Stomach (tissue), 9 donors: Measurements from ENCODE around the gene PRKD3. TPM values are rescaled to one million over a fixed set of nuclear protein-coding genes. Genes with fewer than 3 reads are reported as not detected.

Experiments
- DNase-seq, 2 donors: peaks; one replicate each; pipeline versions ENCODE4 v3.0.0 to v3.0.0-alpha.2; 2013 to 2019
- H3K27ac ChIP-seq, 5 donors: fragments of 200-600 bp in 4 of 5; sonication (generic) in 4 of 5; one replicate each; pipeline ENCODE4 v1.5.1; 2013 to 2019; ENCODE audit warnings: mild to moderate bottlenecking in 1 of 5, moderate library complexity in 1 of 5
- H3K27me3 ChIP-seq, 3 donors: fragments of 200-600 bp; sonication (generic); one replicate each; pipeline ENCODE4 v1.5.1; 2017 to 2019; ENCODE audit warnings: mixed run types in 1 of 3
- H3K36me3 ChIP-seq, 4 donors: fragments of 200-600 bp; sonication (generic); 1 replicate in 3 of 4; 2 replicates in 1 of 4; pipeline ENCODE4 v1.5.1; 2016 to 2019
- H3K4me1 ChIP-seq, 4 donors: fragments of 200-600 bp; sonication (generic); one replicate each; pipeline ENCODE4 v1.5.1; 2016 to 2019
- H3K4me3 ChIP-seq, 4 donors: fragments of 200-600 bp; sonication (generic) in 3 of 4; one replicate each; pipeline ENCODE4 v1.5.1; 2016 to 2019; ENCODE audit warnings: mild to moderate bottlenecking in 1 of 4
- H3K9me3 ChIP-seq, 4 donors: fragments of 200-600 bp; sonication (generic); one replicate each; pipeline ENCODE4 v1.5.1; 2016 to 2019
- CTCF ChIP-seq, 7 experiments: fragments of 450-650 bp in 4 of 7; fragments of 200-600 bp in 3 of 7; sonication (generic) in 3 of 7; IDR thresholded peaks; one replicate each; pipeline ENCODE4 v1.5.1; 2016 to 2019; ENCODE audit warnings: antibody characterized with exemption in 7 of 7, control low read depth in 2 of 7, mild to moderate bottlenecking in 1 of 7
- EP300 ChIP-seq: sonication (generic); formaldehyde crosslinking; IDR thresholded peaks from one replicate; pipeline ENCODE4 v1.6.1; 2017; ENCODE audit warnings: antibody characterized with exemption
- POLR2A ChIP-seq, 4 donors: fragments of 450-650 bp; IDR thresholded peaks; one replicate each; pipeline ENCODE4 v1.6.1; 2016; ENCODE audit warnings: antibody characterized with exemption in 4 of 4, control low read depth in 2 of 4, mild to moderate bottlenecking in 1 of 4, moderate library complexity in 1 of 4
- POLR2AphosphoS5 ChIP-seq, 3 donors: sonication (generic); formaldehyde crosslinking; IDR thresholded peaks; one replicate each; pipeline ENCODE4 v1.6.1; 2016; ENCODE audit warnings: antibody characterized with exemption in 3 of 3
- WGBS, 5 donors: extraction: QIAGEN DNeasy Blood & Tissue Kit in 3 of 5; methylation state at CpG; one replicate each; pipeline versions ENCODE4 v1.1.5 to v1.1.7; 2013 to 2018; 5-methylcytosine and 5-hydroxymethylcytosine counted together
- intact Hi-C: fragments of 100-400 bp; cut with DNase I; formaldehyde crosslinking; loops from one replicate; pipeline ENCODE4 v1.15.1; 2023; ENCODE audit warnings: low total_unique reads
- polyA plus RNA-seq, 3 donors: library from polyadenylated mRNA; stranded (reverse); fragments of 200-250 nt; gene quantifications; one replicate each; pipeline ENCODE4 v1.2.3, GENCODE V29; 2013
- total RNA-seq, 5 donors: library from RNA; depleted of rRNA; stranded (reverse); fragments of >200 nt; gene quantifications; one replicate each; pipeline versions ENCODE4 v1.1.0 to v1.2.3, GENCODE V29; 2014 to 2016
- donor health status: healthy with polysubstance abuse.
- donor health status: Bipolar disorder and iron deficiency.
- donor health status: healthy.

The PRKD3 gene
- total and polyA plus RNA-seq, 8 donors = 4.2 to 86.5 (median 12.7) TPM

GRCh38 chr2:37361216-37361815, 36.7 kb upstream of the PRKD3 start:
- 91 to 97% (median 93%) methylated on average over 3 of the region's 3 CpGs for WGBS, 5 donors
- Histone ChIP-seq H3K4me1 (peaks cover 0 to under 1% (median 0%) of the 10 kb centered on the region in 4 donors), H3K4me3 (no peak overlapping the region), H3K36me3 (no peaks in the 10 kb centered on the region), H3K27ac (no peak overlapping the region), H3K9me3 (no peaks in the 10 kb centered on the region), H3K27me3 (peaks cover 0 to 4% (median 0%) of the 10 kb centered on the region in 3 donors)
- no peak for DNase-seq
- intact Hi-C loops = no loop called here
- TF ChIP-seq EP300 (no peak), CTCF (IDR thresholded peaks at IDR 0.05) (no peak), POLR2AphosphoS5 (IDR thresholded peaks at IDR 0.05) (no peak), POLR2A (IDR thresholded peaks at IDR 0.05) (no peak)

GRCh38 chr2:37358466-37358865, 33.8 kb upstream of the PRKD3 start:
- no peaks in the 10 kb centered on the region for H3K9me3 ChIP-seq
- no peak for TF ChIP-seq CTCF (IDR thresholded peaks at IDR 0.05)
- no peak for TF ChIP-seq POLR2AphosphoS5 (IDR thresholded peaks at IDR 0.05)
- no peak for TF ChIP-seq POLR2A (IDR thresholded peaks at IDR 0.05)
- no peak for TF ChIP-seq EP300
- no peak overlapping the region for H3K27ac ChIP-seq
- H3K27me3 ChIP-seq = peaks cover 0 to 4% (median 0%) of the 10 kb centered on the region in 3 donors
- H3K4me3 ChIP-seq = no peak overlapping the region
- intact Hi-C loops = no loop called here
- WGBS, 5 donors = 85 to 96% (median 95%) methylated on average over 3 of the region's 3 CpGs
- no peak for DNase-seq
- no peaks in the 10 kb centered on the region for H3K36me3 ChIP-seq
- H3K4me1 ChIP-seq = no peaks in the 10 kb centered on the region

GRCh38 chr2:37357530-37357929, 32.9 kb upstream of the PRKD3 start:
- no peak for DNase-seq

GRCh38 chr2:37357069-37357468, 32.4 kb upstream of the PRKD3 start:
- Histone ChIP-seq H3K27ac (no peak overlapping the region), H3K4me3 (no peak overlapping the region), H3K9me3 (no peaks in the 10 kb centered on the region), H3K36me3 (no peaks in the 10 kb centered on the region), H3K4me1 (no peaks in the 10 kb centered on the region), H3K27me3 (peaks cover 0 to 4% (median 0%) of the 10 kb centered on the region in 3 donors)
- intact Hi-C loops = no loop called here
- TF ChIP-seq CTCF (IDR thresholded peaks at IDR 0.05) = no peak
- no peak for TF ChIP-seq EP300
- TF ChIP-seq POLR2AphosphoS5 (IDR thresholded peaks at IDR 0.05) = no peak
- TF ChIP-seq POLR2A (IDR thresholded peaks at IDR 0.05) = no peak
- no peak for DNase-seq
- WGBS, 5 donors = 93 to 98% (median 95%) methylated on average over 1 of the region's 1 CpG

More at GRCh38 chr2:37357530-37357929, 32.9 kb upstream of the PRKD3 start:
- Histone ChIP-seq H3K9me3 (no peaks in the 10 kb centered on the region), H3K4me1 (no peaks in the 10 kb centered on the region), H3K4me3 (no peak overlapping the region), H3K36me3 (no peaks in the 10 kb centered on the region), H3K27ac (no peak overlapping the region), H3K27me3 (peaks cover 0 to 4% (median 0%) of the 10 kb centered on the region in 3 donors)
- WGBS, 5 donors = 61 to 73% (median 67%) methylated on average over 4 of the region's 4 CpGs
- intact Hi-C loops = no loop called here
- TF ChIP-seq EP300 = no peak

- 57 to 65% (median 61%) methylated on average over 6 of the region's 6 CpGs for WGBS, 5 donors
- TF ChIP-seq EP300 (no peak), POLR2A (IDR thresholded peaks at IDR 0.05) (no peak)
- intact Hi-C loops = no loop called here
- no peak for DNase-seq
- Histone ChIP-seq H3K4me1 (no peaks in the 10 kb centered on the region), H3K27ac (no peak overlapping the region), H3K36me3 (no peaks in the 10 kb centered on the region), H3K4me3 (no peak overlapping the region), H3K27me3 (peaks cover 0 to 4% (median 0%) of the 10 kb centered on the region in 3 donors), H3K9me3 (no peaks in the 10 kb centered on the region)
These were observed 31.7 kb upstream of the PRKD3 start for GRCh38 chr2:37356299-37356698.
